HG03025 (cell line): ENCODE results near the gene ZBTB4.
"Not testable (repeated sequence)": the region's sequence is repeated elsewhere in the genome, so short reads cannot be mapped to it uniquely, and the experiment has no call there.

Source experiments
- ATAC-seq: cut with Tn5 transposase; IDR thresholded peaks from one replicate; pipeline ENCODE4 v1.9.1; 2021; ENCODE audit warnings: mild to moderate bottlenecking, moderate library complexity; ENCODE audit not compliant: unreplicated experiment, low FRiP score

The ZBTB4 gene

GRCh38 chr17:7475764-7476422 is 3.5 kb downstream of the ZBTB4 start:
- ATAC-seq, result no peak

GRCh38 chr17:7474767-7475166 is 4.7 kb downstream of the ZBTB4 start:
- not testable (repeated sequence) for ATAC-seq

- no peak for ATAC-seq
Observed at GRCh38 chr17:7471729-7472128, 7.7 kb downstream of the ZBTB4 start.

- ATAC-seq, result not testable (repeated sequence)
Observed at GRCh38 chr17:7470457-7470973, 8.9 kb downstream of the ZBTB4 start.

GRCh38 chr17:7469843-7470242 is 9.6 kb downstream of the ZBTB4 start:
- ATAC-seq, result not testable (repeated sequence)

GRCh38 chr17:7468804-7469389 is 10.5 kb downstream of the ZBTB4 start:
- ATAC-seq, result no peak

- no peak for ATAC-seq
Observed at GRCh38 chr17:7468290-7468689, 11.1 kb downstream of the ZBTB4 start.

GRCh38 chr17:7467498-7467897 is 11.9 kb downstream of the ZBTB4 start:
- no peak for ATAC-seq

- no peak for ATAC-seq
Observed at GRCh38 chr17:7466639-7467341, 12.6 kb downstream of the ZBTB4 start.

GRCh38 chr17:7466318-7466638 is 13.2 kb downstream of the ZBTB4 start:
- no peak for ATAC-seq

GRCh38 chr17:7465597-7466275 is 13.7 kb downstream of the ZBTB4 start:
- no peak for ATAC-seq

- no peak for ATAC-seq
Observed at GRCh38 chr17:7464081-7464480, 15.3 kb downstream of the ZBTB4 start.

- no peak for ATAC-seq
Observed at GRCh38 chr17:7463372-7463846, 16.0 kb downstream of the ZBTB4 start.

GRCh38 chr17:7462474-7463371 is 16.7 kb downstream of the ZBTB4 start:
- ATAC-seq, result no peak

GRCh38 chr17:7460850-7461660 is 18.4 kb downstream of the ZBTB4 start:
- ATAC-seq, result no peak

- ATAC-seq, result no peak
Observed at GRCh38 chr17:7459961-7460545, 19.4 kb downstream of the ZBTB4 start.

GRCh38 chr17:7448461-7448860 is 31.0 kb downstream of the ZBTB4 start:
- no peak for ATAC-seq

- ATAC-seq, result no peak
Observed at GRCh38 chr17:7445619-7445968, 33.8 kb downstream of the ZBTB4 start.
